Spleen (tissue), 7 donors: ENCODE measurements around the gene ITPK1.

Source experiments
- CTCF ChIP-seq, 11 experiments: fragments of 200-600 bp in 7 of 11; fragments of 450-650 bp in 4 of 11; sonication (generic) in 4 of 11; IDR thresholded peaks in 8 of 11; conservative IDR thresholded peaks in 3 of 11; 1 replicate in 7 of 11; 2 replicates in 4 of 11; pipeline versions ENCODE4 v1.4.0 to v1.8.0; 2016 to 2021; ENCODE audit warnings: antibody characterized with exemption in 11 of 11, inconsistent platforms in 4 of 11, mild to moderate bottlenecking in 1 of 11
- POLR2A ChIP-seq, 3 donors: fragments of 450-650 bp; IDR thresholded peaks; one replicate each; pipeline ENCODE4 v1.5.1; 2017; ENCODE audit warnings: antibody characterized with exemption in 3 of 3, mild to moderate bottlenecking in 1 of 3
- POLR2AphosphoS5 ChIP-seq, 3 donors: sonication (generic); formaldehyde crosslinking; IDR thresholded peaks; one replicate each; pipeline ENCODE4 v1.5.1; 2017; ENCODE audit warnings: antibody characterized with exemption in 3 of 3
- donor health status: DM: no; HTN: no; CAD: no; lungs with moderate emphysema.
- donor health status: DM: no; HTN: no; CAD: no.
- donor health status: DM: no; HTN: no; CAD: no.

- TF ChIP-seq CTCF (IDR thresholded peaks at IDR 0.05 in 8 of 11, conservative IDR thresholded peaks at IDR 0.05 in 3 of 11) (no peak), POLR2AphosphoS5 (IDR thresholded peaks at IDR 0.05) (no peak), POLR2A (IDR thresholded peaks at IDR 0.05) (no peak)
These were observed 14.5 kb downstream of the ITPK1 start for GRCh38 chr14:93101181-93101580.
